ENCODE data around the gene TSC22D3. TPM values are rescaled to one million over a fixed set of nuclear protein-coding genes. Genes with fewer than 3 reads are reported as not detected.

TSC22D3 gene
- total RNA-seq, 6 donors from 2014 or later = 309 to 1,061 (median 406) TPM

- Histone ChIP-seq H3K4me1 (peaks cover 10 to 52% (median 28%) of the 10 kb centered on the region in 4 donors), H3K27ac (peak overlapping the region; percentile 94 to 99 (median 98)), H3K27me3 (no peaks in the 10 kb centered on the region), H3K9me3 (no peaks in the 10 kb centered on the region), H3K4me3 (peak overlapping the region in 2 of 4 donors; percentile 68 to 81), H3K36me3 (peaks cover 0 to 30% (median 11%) of the 10 kb centered on the region in 4 donors)
- DNase-seq (peak in 1 of 2 donors; percentile 68), ATAC-seq (ENCODE audit: low FRiP score in 2 of 2) (peak; percentile 15 to 54)
- 63 to 80% methylated on average over 11 to 13 of the region's 13 CpGs for WGBS, 2 donors
- TF ChIP-seq CTCF (IDR thresholded peaks at IDR 0.05) (no peak), EP300 (IDR thresholded peaks at IDR 0.05) (peak in 3 of 4 donors; percentile 33 to 72 (median 50)), POLR2AphosphoS5 (IDR thresholded peaks at IDR 0.05) (peak; percentile 69 to 88), POLR2A (IDR thresholded peaks at IDR 0.05) (peak in 3 of 4 donors; percentile 8 to 78 (median 52))
Observed at GRCh38 chrX:107712231-107713202, 63.1 kb downstream of the TSC22D3 start.

GRCh38 chrX:107711521-107712181, 63.9 kb downstream of the TSC22D3 start:
- peak in 1 of 2 donors; percentile 2 for ATAC-seq (ENCODE audit: low FRiP score in 2 of 2)
- H3K27ac ChIP-seq = peak overlapping the region; percentile 94 to 99 (median 98)
- no peaks in the 10 kb centered on the region for H3K9me3 ChIP-seq
- H3K36me3 ChIP-seq = peaks cover 0 to 30% (median 11%) of the 10 kb centered on the region in 4 donors
- TF ChIP-seq CTCF (IDR thresholded peaks at IDR 0.05) = no peak
- TF ChIP-seq POLR2AphosphoS5 (IDR thresholded peaks at IDR 0.05) = peak in 1 of 2 donors; percentile 0
- no peak for TF ChIP-seq EP300 (IDR thresholded peaks at IDR 0.05)
- H3K4me1 ChIP-seq = peaks cover 8 to 47% (median 26%) of the 10 kb centered on the region in 4 donors
- DNase-seq = no peak
- no peaks in the 10 kb centered on the region for H3K27me3 ChIP-seq
- peak overlapping the region in 1 of 4 donors; percentile 8 for H3K4me3 ChIP-seq
- 59 to 66% methylated on average over 5 of the region's 5 CpGs for WGBS, 2 donors

- peak overlapping the region; percentile 94 to 99 (median 98) for H3K27ac ChIP-seq
- ATAC-seq (ENCODE audit: low FRiP score in 2 of 2) = peak; percentile 80
- WGBS, 2 donors = 10 to 28% methylated on average over 6 to 7 of the region's 7 CpGs
- H3K4me3 ChIP-seq = no peak overlapping the region
- H3K9me3 ChIP-seq = no peaks in the 10 kb centered on the region
- H3K4me1 ChIP-seq = peaks cover 8 to 47% (median 26%) of the 10 kb centered on the region in 4 donors
- no peaks in the 10 kb centered on the region for H3K27me3 ChIP-seq
- peaks cover 0 to 28% (median 11%) of the 10 kb centered on the region in 4 donors for H3K36me3 ChIP-seq
- peak in 1 of 2 donors; percentile 64 for DNase-seq
- TF ChIP-seq CTCF (IDR thresholded peaks at IDR 0.05) = no peak
- TF ChIP-seq POLR2A (IDR thresholded peaks at IDR 0.05) = peak in 1 of 4 donors; percentile 58
- peak in 3 of 4 donors; percentile 17 to 91 (median 91) for TF ChIP-seq EP300 (IDR thresholded peaks at IDR 0.05)
- peak; percentile 36 to 93 for TF ChIP-seq POLR2AphosphoS5 (IDR thresholded peaks at IDR 0.05)
Observed at GRCh38 chrX:107710617-107711391, 64.8 kb downstream of the TSC22D3 start.

GRCh38 chrX:107709266-107709806, 66.3 kb downstream of the TSC22D3 start:
- Histone ChIP-seq H3K4me1 (peaks cover 8 to 47% (median 26%) of the 10 kb centered on the region in 4 donors), H3K36me3 (peaks cover 0 to 14% (median 3%) of the 10 kb centered on the region in 4 donors), H3K9me3 (no peaks in the 10 kb centered on the region), H3K27ac (peak overlapping the region in 3 of 4 donors; percentile 23 to 99 (median 94)), H3K27me3 (no peaks in the 10 kb centered on the region), H3K4me3 (no peak overlapping the region)
- ATAC-seq (ENCODE audit: low FRiP score in 2 of 2) (no peak), DNase-seq (no peak)
- TF ChIP-seq POLR2A (IDR thresholded peaks at IDR 0.05) (no peak), POLR2AphosphoS5 (IDR thresholded peaks at IDR 0.05) (no peak), CTCF (IDR thresholded peaks at IDR 0.05) (no peak), EP300 (IDR thresholded peaks at IDR 0.05) (no peak)
- 75 to 83% methylated on average over 2 to 6 of the region's 6 CpGs for WGBS, 2 donors

Measured in upper lobe of left lung (tissue), 6 donors.